ENCODE data around the gene CA5A. TPM values are rescaled to one million over a fixed set of nuclear protein-coding genes. Genes with fewer than 3 reads are reported as not detected.

The CA5A gene
- total and polyA plus RNA-seq, 2 of the 13 experiments (the other 11 are each of a cell fraction or from before 2014, with no cell fraction given) = 66.8 to 106 TPM

GRCh38 chr16:87880117-87880696, 56.1 kb downstream of the CA5A start (continued):
- no peak for TF ChIP-seq ZNF142 (CRISPR knock-in tag; IDR thresholded peaks at IDR 0.05)
- TF ChIP-seq, protein P1, sequence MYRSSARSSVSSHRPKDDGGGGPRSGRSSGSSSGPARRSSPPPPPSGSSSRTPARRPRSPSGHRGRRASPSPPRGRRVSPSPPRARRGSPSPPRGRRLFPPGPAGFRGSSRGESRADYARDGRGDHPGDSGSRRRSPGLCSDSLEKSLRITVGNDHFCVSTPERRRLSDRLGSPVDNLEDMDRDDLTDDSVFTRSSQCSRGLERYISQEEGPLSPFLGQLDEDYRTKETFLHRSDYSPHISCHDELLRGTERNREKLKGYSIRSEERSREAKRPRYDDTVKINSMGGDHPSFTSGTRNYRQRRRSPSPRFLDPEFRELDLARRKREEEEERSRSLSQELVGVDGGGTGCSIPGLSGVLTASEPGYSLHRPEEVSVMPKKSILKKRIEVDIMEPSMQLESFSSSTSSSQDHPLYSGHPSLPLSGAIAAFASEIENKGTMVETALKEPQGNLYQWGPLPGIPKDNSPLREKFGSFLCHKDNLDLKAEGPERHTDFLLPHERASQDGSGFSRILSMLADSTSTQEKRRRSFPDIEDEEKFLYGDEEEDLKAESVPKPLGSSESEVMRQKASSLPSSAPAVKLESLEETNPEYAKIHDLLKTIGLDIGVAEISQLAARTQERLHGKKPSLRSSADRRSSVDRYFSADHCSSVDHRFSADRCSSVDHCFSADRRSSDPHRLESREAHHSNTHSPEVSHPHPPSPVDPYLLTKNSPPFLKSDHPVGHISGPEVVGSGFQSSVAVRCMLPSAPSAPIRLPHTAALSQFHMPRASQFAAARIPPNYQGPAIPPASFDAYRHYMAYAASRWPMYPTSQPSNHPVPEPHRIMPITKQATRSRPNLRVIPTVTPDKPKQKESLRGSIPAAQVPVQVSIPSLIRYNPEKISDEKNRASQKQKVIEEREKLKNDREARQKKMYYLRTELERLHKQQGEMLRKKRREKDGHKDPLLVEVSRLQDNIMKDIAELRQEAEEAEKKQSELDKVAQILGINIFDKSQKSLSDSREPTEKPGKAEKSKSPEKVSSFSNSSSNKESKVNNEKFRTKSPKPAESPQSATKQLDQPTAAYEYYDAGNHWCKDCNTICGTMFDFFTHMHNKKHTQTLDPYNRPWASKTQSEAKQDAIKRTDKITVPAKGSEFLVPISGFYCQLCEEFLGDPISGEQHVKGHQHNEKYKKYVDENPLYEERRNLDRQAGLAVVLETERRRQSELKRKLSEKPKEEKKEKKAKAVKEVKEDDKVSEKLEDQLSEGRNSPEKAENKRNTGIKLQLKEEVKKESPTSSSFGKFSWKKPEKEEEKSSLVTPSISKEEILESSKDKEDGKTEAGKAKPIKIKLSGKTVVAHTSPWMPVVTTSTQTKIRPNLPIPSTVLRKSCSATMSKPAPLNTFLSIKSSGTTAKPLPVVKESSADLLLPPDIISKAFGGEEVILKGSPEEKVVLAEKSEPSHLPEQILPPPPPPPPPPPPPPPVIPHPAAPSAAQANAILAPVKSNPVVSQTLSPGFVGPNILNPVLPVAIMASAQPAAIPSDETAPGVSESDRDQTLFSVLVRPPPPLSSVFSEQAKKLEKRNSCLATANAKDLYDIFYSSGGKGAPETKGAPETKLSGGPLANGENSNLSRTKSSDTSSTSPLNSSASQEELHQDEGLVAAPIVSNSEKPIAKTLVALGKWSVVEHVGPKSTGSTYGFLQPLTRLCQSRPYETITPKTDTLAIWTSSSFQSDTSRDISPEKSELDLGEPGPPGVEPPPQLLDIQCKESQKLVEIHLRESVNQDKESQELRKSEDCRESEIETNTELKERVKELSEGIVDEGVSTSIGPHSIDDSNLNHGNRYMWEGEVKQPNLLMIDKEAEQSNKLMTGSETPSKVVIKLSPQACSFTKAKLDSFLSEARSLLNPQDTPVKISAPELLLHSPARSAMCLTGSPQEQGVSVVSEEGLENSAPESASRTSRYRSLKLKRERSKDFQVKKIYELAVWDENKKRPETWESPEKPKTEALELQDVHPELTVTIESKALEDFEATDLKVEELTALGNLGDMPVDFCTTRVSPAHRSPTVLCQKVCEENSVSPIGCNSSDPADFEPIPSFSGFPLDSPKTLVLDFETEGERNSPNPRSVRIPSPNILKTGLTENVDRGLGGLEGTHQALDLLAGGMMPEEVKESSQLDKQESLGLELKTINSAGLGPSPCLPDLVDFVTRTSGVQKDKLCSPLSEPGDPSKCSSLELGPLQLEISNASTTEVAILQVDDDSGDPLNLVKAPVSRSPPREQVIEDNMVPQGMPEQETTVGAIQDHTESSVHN (CRISPR knock-in tag; IDR thresholded peaks at IDR 0.05) = 0 out of 2 replicates have a peak, but pooled peaks have one; percentile 24
- no peak for TF ChIP-seq JUNB (CRISPR knock-in tag; IDR thresholded peaks at IDR 0.05; ENCODE audit: borderline replicate concordance)
- TF ChIP-seq ZBTB4 (CRISPR knock-in tag; IDR thresholded peaks at IDR 0.05; ENCODE audit: borderline replicate concordance) = no peak
- TF ChIP-seq FOXK2 (IDR thresholded peaks at IDR 0.05) = no peak
- peak; percentile 61 for TF ChIP-seq ZNF687 (CRISPR knock-in tag; IDR thresholded peaks at IDR 0.05)
